Calu3 (cell line): Measurements from ENCODE around the gene ZNF341. TPM values are rescaled to one million over a fixed set of nuclear protein-coding genes. Genes with fewer than 3 reads are reported as not detected.
A peak's percentile ranks its signal among the peaks of the same experiment; 100 is the strongest.

Experiments used
- BruUV-seq: library from RNA; stranded (reverse); fragments of 400-500 nt; replicated peaks from 2 replicates; lab custom pipeline; 2021; lab: Mats Ljungman, UMichigan
- CTCF ChIA-PET: fragments of 300-600 bp; sonication (Branson Sonifier 250); formaldehyde crosslinking; loops from one replicate; lab custom pipeline; 2022; ENCODE audit warnings: antibody characterized with exemption; lab: Charles Lee
- DNase-seq: peaks from one replicate; pipeline ENCODE4 v3.0.0; 2022
- H3K27ac Mint-ChIP-seq: one replicate; pipeline ENCODE4 v1.8.0; 2022; ENCODE audit warnings: mixed read lengths; ENCODE audit not compliant: unreplicated experiment
- H3K27me3 Mint-ChIP-seq: one replicate; pipeline ENCODE4 v1.8.0; 2022; ENCODE audit warnings: mixed read lengths; ENCODE audit not compliant: unreplicated experiment
- H3K36me3 Mint-ChIP-seq: one replicate; pipeline ENCODE4 v1.8.0; 2022; ENCODE audit warnings: mild to moderate bottlenecking, moderate library complexity, mixed read lengths; ENCODE audit not compliant: insufficient read depth, unreplicated experiment
- H3K4me1 Mint-ChIP-seq: one replicate; pipeline ENCODE4 v1.8.0; 2022; ENCODE audit warnings: mild to moderate bottlenecking, low read depth, mixed read lengths; ENCODE audit not compliant: unreplicated experiment
- H3K4me3 Mint-ChIP-seq: one replicate; pipeline ENCODE4 v1.8.0; 2022; ENCODE audit warnings: mild to moderate bottlenecking, low read depth, moderate library complexity, mixed read lengths; ENCODE audit not compliant: unreplicated experiment
- H3K9me3 Mint-ChIP-seq: one replicate; pipeline ENCODE4 v1.8.0; 2022; ENCODE audit warnings: low read depth, mixed read lengths; ENCODE audit not compliant: unreplicated experiment
- CTCF ChIP-seq: fragments of 200-600 bp; IDR thresholded peaks from one replicate; pipeline ENCODE4 v1.8.0; 2022; ENCODE audit warnings: antibody characterized with exemption; ENCODE audit not compliant: unreplicated experiment
- intact Hi-C: fragments of 100-400 bp; cut with micrococcal nuclease; formaldehyde crosslinking; loops from one replicate; pipeline ENCODE4 v1.10.0; 2022; ENCODE audit not compliant: unreplicated experiment
- total RNA-seq: library from RNA; stranded (reverse); gene quantifications from 2 replicates; pipeline ENCODE4 v1.2.3, GENCODE V29; 2022

Gene ZNF341
- total RNA-seq, 1 experiment from 2014 or later: 12.9 TPM

DNA sequence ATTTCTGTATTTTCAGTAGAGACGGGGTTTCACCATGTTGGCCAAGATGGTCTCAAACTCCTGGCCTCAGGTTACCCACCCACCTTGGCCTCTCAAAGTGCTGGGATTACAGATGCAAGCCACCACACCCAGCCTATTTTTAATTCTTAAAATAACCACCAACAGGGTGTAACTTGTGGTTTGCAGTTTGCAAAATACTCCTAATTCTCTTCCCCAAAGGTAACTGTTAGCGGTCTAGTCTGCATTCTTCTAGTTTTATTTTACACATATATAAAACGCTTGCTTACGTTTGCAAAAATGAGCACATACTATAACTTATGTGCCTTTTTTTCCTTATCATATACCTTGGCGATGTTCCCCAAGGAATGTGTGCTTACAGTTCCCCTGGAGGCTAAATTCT lies 53.7 kb downstream of the ZNF341 start:
- no peaks in the 10 kb centered on the region for H3K27me3 Mint-ChIP-seq
- no peak overlapping the region for H3K4me3 Mint-ChIP-seq
- peaks cover 47% of the 10 kb centered on the region for H3K4me1 Mint-ChIP-seq
- CTCF ChIA-PET: no interaction called here
- intact Hi-C loops: no loop called here
- no peaks in the 10 kb centered on the region for H3K9me3 Mint-ChIP-seq
- no peak for TF ChIP-seq CTCF
- no peak overlapping the region for H3K27ac Mint-ChIP-seq
- H3K36me3 Mint-ChIP-seq: peaks cover 36% of the 10 kb centered on the region
- DNase-seq: no peak
- no TSS peak for BruUV-seq

- Mint-ChIP-seq H3K4me1 (peaks cover 47% of the 10 kb centered on the region), H3K4me3 (no peak overlapping the region), H3K27ac (peak overlapping the region; percentile 97), H3K27me3 (no peaks in the 10 kb centered on the region), H3K36me3 (peaks cover 40% of the 10 kb centered on the region), H3K9me3 (no peaks in the 10 kb centered on the region)
- intact Hi-C loops: no loop called here
- DNase-seq: no peak
- TF ChIP-seq CTCF: no peak
- CTCF ChIA-PET: interaction anchor here (1.4 kb wide), 1 partner anchor 8 kb away, joined by 5 read pairs; no protein-coding TSS in a partner anchor
- BruUV-seq: no TSS peak
Measured at GRCh38 chr20:33787253-33787891, 55.6 kb downstream of the ZNF341 start.

DNA sequence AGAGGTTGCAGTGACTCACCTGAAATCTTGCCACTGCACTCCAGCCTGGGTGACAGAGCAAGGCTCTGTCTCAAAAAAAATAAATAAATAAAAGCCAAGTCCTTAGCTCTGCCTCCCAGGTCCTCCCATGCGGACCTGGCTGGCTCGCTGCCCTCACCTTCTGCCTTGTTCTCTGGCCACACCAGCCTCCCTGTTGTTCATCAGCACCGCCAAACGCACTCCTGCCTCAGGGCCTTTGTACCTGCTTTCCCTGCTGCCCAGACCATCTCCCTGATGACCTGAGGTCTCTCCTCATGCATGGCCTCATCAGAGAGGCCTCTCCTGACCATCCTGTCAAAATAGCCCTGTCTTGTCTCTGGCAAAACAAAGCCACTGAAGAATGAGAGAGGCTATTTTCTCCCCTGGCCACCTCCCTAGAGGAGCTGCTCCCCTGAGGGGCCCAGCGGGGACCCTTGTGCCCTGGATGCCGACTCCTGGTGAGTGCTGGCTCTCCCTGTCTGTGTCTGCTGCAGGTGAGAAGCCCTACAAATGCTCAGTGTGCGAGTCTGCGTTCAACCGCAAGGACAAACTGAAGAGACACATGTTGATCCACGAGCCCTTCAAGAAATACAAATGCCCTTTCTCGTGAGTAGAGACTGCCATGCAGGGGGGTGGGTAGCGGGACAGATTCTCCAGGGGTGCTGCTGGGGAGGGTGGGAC lies 56.7 kb downstream of the ZNF341 start:
- peak overlapping the region; percentile 97 for H3K27ac Mint-ChIP-seq

More for the DNA sequence above, 56.7 kb downstream of the ZNF341 start:
- no TSS peak for BruUV-seq
- Mint-ChIP-seq H3K27me3 (no peaks in the 10 kb centered on the region), H3K4me3 (no peak overlapping the region), H3K9me3 (no peaks in the 10 kb centered on the region), H3K36me3 (peaks cover 50% of the 10 kb centered on the region), H3K4me1 (peaks cover 58% of the 10 kb centered on the region)
- DNase-seq: peak; percentile 42
- no peak for TF ChIP-seq CTCF
- CTCF ChIA-PET: interaction anchor here (0.7 to 2.3 kb wide), 6 partner anchors 10 to 1117 kb away, joined by 3 to 38 read pairs (median 6); partner anchors contain the start of gene CHMP4B
- intact Hi-C loops: loop anchor here (1.0 to 2.0 kb wide), 2 partner anchors 45 to 56 kb away; no protein-coding TSS in a partner anchor
